Measurements from ENCODE around the gene RBKS. TPM values are rescaled to one million over a fixed set of nuclear protein-coding genes. Genes with fewer than 3 reads are reported as not detected.

The RBKS gene
- total RNA-seq, 1 experiment from 2014 or later, result 1.7 TPM

DNA sequence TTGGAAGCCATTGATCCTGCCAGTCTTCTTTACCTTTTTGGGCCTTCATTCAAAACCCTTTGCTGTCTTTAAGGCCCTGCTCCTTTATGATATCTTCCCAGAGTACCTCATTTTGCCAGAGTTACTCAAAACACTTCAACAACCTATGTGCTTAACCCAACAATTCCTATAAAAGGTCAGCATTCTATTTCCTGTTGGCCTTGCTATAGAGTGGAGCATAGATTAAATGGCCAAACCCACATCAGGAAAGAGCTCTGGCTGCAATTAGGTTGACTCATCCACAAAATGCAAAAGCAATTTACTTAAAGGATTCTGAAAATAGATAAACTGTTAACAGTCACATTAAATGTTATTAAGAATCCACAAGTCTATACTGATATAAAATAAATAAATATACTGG is 97.4 kb downstream of the RBKS start (continued):
- TF ChIP-seq, protein P1, sequence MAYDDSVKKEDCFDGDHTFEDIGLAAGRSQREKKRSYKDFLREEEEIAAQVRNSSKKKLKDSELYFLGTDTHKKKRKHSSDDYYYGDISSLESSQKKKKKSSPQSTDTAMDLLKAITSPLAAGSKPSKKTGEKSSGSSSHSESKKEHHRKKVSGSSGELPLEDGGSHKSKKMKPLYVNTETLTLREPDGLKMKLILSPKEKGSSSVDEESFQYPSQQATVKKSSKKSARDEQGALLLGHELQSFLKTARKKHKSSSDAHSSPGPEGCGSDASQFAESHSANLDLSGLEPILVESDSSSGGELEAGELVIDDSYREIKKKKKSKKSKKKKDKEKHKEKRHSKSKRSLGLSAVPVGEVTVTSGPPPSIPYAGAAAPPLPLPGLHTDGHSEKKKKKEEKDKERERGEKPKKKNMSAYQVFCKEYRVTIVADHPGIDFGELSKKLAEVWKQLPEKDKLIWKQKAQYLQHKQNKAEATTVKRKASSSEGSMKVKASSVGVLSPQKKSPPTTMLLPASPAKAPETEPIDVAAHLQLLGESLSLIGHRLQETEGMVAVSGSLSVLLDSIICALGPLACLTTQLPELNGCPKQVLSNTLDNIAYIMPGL (CRISPR knock-in tag; IDR thresholded peaks at IDR 0.05), result no peak

DNA sequence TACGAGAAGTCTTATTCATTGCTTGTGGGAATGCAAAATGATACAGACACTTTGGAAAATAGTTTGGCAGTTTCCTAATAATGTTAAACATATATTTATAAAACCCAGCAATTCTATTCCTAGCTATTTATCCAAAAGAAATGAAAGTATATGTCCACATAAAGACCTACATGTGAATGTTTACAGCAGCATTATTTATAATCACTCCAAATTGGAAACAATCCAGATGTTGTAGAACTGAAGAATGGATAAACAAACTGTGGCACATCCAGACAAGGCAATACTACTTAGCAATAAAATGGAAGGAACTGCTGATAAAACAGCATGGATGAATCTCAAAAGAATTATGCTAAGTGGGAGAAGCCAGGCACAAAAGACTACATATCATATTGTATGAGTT is 99.4 kb downstream of the RBKS start:
- DNase-seq (ENCODE audit: low spot score) (no peak), ATAC-seq (no peak)
- Mint-ChIP-seq H3K27ac (no peak overlapping the region), H3K9me3 (peaks cover 10% of the 10 kb centered on the region), H3K36me3 (no peaks in the 10 kb centered on the region), H3K27me3 (ENCODE audit: low read depth) (no peaks in the 10 kb centered on the region; the same call in 1 of the 2 replicates), H3K4me1 (no peaks in the 10 kb centered on the region), H3K4me3 (no peak overlapping the region)
- POLR2A ChIA-PET, result no interaction called here
- CTCF ChIA-PET, result no interaction called here
- TF ChIP-seq KAT7 (CRISPR knock-in tag; IDR thresholded peaks at IDR 0.05; ENCODE audit: borderline replicate concordance) (no peak), NFE2L1 (CRISPR knock-in tag; IDR thresholded peaks at IDR 0.05) (no peak), SMAD3 (CRISPR knock-in tag; IDR thresholded peaks at IDR 0.05; ENCODE audit: borderline replicate concordance) (no peak), MXD4 (CRISPR knock-in tag; IDR thresholded peaks at IDR 0.05; ENCODE audit: borderline replicate concordance) (no peak), TEAD1 (CRISPR knock-in tag; IDR thresholded peaks at IDR 0.05) (no peak), GABPB1 (CRISPR knock-in tag; IDR thresholded peaks at IDR 0.05) (no peak), TP53 (CRISPR knock-in tag; IDR thresholded peaks at IDR 0.05) (no peak), ZBTB21 (CRISPR knock-in tag; IDR thresholded peaks at IDR 0.05; ENCODE audit: borderline replicate concordance) (no peak), ZNF138 (CRISPR knock-in tag; conservative IDR thresholded peaks at IDR 0.05) (no peak), SMAD4 (CRISPR knock-in tag; IDR thresholded peaks at IDR 0.05) (no peak), TEAD4 (CRISPR knock-in tag; IDR thresholded peaks at IDR 0.05) (no peak), MYBL2 (CRISPR knock-in tag; IDR thresholded peaks at IDR 0.05) (no peak), NR1H2 (CRISPR knock-in tag; IDR thresholded peaks at IDR 0.05) (no peak), CBFB (CRISPR knock-in tag; IDR thresholded peaks at IDR 0.05; ENCODE audit: low read depth) (no peak)
- TF ChIP-seq, protein P2, sequence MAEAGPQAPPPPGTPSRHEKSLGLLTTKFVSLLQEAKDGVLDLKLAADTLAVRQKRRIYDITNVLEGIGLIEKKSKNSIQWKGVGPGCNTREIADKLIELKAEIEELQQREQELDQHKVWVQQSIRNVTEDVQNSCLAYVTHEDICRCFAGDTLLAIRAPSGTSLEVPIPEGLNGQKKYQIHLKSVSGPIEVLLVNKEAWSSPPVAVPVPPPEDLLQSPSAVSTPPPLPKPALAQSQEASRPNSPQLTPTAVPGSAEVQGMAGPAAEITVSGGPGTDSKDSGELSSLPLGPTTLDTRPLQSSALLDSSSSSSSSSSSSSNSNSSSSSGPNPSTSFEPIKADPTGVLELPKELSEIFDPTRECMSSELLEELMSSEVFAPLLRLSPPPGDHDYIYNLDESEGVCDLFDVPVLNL (CRISPR knock-in tag; IDR thresholded peaks at IDR 0.05; ENCODE audit: borderline replicate concordance, low read depth), result no peak

DNA sequence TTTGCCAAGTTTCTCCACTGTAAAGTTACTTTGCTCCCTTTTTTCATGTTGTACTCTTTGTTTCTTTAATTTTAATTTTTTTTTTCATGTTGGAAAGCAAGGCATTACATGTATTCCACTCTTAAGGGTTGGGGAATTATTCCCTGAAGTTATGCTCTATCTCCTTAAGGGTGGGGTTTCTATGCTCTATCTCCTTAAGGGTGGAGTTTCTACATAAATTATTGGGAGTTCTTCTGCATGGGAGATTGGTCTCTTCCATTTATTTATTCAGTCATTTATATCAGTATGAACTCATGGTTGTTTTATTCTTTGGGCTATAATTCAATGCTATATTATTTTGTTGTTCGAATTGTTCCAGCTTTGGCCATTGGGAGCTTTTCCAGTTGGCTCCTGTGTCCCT is 107.5 kb downstream of the RBKS start:
- no peak for ATAC-seq
- Mint-ChIP-seq H3K9me3 (no peaks in the 10 kb centered on the region), H3K36me3 (peaks cover 9% of the 10 kb centered on the region), H3K4me1 (no peaks in the 10 kb centered on the region), H3K27ac (no peak overlapping the region), H3K27me3 (ENCODE audit: low read depth) (no peaks in the 10 kb centered on the region), H3K4me3 (no peak overlapping the region)
- ChIA-PET CTCF (interaction anchor here (0.7 kb wide), 1 partner anchor 26 kb away, joined by 3 read pairs; no protein-coding TSS in a partner anchor), POLR2A (no interaction called here)
- no peak for DNase-seq (ENCODE audit: low spot score)
- no peak for TF ChIP-seq MXD4 (CRISPR knock-in tag; IDR thresholded peaks at IDR 0.05; ENCODE audit: borderline replicate concordance)
- TF ChIP-seq, protein P3, sequence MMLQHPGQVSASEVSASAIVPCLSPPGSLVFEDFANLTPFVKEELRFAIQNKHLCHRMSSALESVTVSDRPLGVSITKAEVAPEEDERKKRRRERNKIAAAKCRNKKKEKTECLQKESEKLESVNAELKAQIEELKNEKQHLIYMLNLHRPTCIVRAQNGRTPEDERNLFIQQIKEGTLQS (CRISPR knock-in tag; conservative IDR thresholded peaks at IDR 0.05), result no peak
- TF ChIP-seq, protein P4, sequence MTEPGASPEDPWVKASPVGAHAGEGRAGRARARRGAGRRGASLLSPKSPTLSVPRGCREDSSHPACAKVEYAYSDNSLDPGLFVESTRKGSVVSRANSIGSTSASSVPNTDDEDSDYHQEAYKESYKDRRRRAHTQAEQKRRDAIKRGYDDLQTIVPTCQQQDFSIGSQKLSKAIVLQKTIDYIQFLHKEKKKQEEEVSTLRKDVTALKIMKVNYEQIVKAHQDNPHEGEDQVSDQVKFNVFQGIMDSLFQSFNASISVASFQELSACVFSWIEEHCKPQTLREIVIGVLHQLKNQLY (CRISPR knock-in tag; IDR thresholded peaks at IDR 0.05), result no peak
- TF ChIP-seq, protein P5, sequence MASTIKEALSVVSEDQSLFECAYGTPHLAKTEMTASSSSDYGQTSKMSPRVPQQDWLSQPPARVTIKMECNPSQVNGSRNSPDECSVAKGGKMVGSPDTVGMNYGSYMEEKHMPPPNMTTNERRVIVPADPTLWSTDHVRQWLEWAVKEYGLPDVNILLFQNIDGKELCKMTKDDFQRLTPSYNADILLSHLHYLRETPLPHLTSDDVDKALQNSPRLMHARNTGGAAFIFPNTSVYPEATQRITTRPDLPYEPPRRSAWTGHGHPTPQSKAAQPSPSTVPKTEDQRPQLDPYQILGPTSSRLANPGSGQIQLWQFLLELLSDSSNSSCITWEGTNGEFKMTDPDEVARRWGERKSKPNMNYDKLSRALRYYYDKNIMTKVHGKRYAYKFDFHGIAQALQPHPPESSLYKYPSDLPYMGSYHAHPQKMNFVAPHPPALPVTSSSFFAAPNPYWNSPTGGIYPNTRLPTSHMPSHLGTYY (CRISPR knock-in tag; IDR thresholded peaks at IDR 0.05), result no peak
- TF ChIP-seq ETV6 (CRISPR knock-in tag; IDR thresholded peaks at IDR 0.05), result no peak
- TF ChIP-seq, protein P6, sequence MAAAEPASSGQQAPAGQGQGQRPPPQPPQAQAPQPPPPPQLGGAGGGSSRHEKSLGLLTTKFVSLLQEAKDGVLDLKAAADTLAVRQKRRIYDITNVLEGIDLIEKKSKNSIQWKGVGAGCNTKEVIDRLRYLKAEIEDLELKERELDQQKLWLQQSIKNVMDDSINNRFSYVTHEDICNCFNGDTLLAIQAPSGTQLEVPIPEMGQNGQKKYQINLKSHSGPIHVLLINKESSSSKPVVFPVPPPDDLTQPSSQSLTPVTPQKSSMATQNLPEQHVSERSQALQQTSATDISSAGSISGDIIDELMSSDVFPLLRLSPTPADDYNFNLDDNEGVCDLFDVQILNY (CRISPR knock-in tag; IDR thresholded peaks at IDR 0.05), result no peak
- TF ChIP-seq ATF1 (CRISPR knock-in tag; IDR thresholded peaks at IDR 0.05), result no peak
- no peak for TF ChIP-seq GTF2I (CRISPR knock-in tag; conservative IDR thresholded peaks at IDR 0.05)

All from WTC11 (cell line).